ENCODE results near the gene SREBF1. TPM values are rescaled to one million over a fixed set of nuclear protein-coding genes. Genes with fewer than 3 reads are reported as not detected.

Gene SREBF1
- polyA plus RNA-seq, 3 donors, result 7.6 to 35.9 (median 10.5) TPM

DNA sequence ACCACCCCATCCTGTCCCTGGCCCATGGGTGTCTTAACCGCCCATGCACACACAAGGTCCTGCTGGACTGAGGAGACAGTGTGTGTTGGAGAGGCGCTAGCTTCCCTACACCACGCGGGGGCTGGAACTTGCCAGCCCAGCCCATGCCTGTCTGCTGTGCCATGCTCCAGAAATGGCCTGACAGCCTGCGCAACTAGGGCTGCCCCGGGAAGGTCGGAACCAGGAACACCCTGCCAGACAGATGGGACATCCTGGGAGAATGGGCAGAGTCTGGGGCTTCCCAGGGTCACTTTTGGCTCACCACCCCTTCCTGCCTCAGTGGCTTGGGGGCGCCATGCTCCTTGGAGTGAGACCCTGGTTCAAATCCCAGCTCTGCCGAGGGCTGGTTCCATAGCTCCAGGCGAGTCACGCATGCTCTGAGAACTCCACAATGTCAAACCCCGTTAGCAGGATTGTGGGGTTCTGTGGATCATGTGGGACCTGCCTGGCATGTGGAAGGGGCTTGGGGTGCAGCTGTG, 36.2 kb downstream of the SREBF1 start:
- no peaks in the 10 kb centered on the region for H3K79me2 ChIP-seq (ENCODE audit: insufficient read depth, low read length)
- H3K27ac Mint-ChIP-seq, result no peak overlapping the region
- no peak overlapping the region for H3K9ac ChIP-seq (ENCODE audit: insufficient read depth, low read length, poor library complexity, severe bottlenecking)
- no peak overlapping the region for H3K4me2 ChIP-seq (replicated peaks; ENCODE audit: extremely low read depth, low read length, poor library complexity, severe bottlenecking)
- WGBS (ENCODE audit: insufficient coverage), result 100% methylated on average over 5 of the region's 12 CpGs
- no peaks in the 10 kb centered on the region for H3K9me3 ChIP-seq (replicated peaks in 1 of 2; ENCODE audit: control insufficient read depth in 1 of 2, insufficient read depth in 1 of 2, low read length in 2 of 2)
- H3K9me3 Mint-ChIP-seq, result no peaks in the 10 kb centered on the region
- no peak overlapping the region for H3K27ac ChIP-seq (ENCODE audit: low read depth in 1 of 2, low read length in 2 of 2)
- H2AFZ ChIP-seq (ENCODE audit: insufficient read depth, low read depth, low read length, poor library complexity, severe bottlenecking), result no peak overlapping the region
- H4K20me1 ChIP-seq (ENCODE audit: insufficient read depth, low read length), result no peaks in the 10 kb centered on the region
- H3K4me3 ChIP-seq (replicated peaks in 1 of 3; ENCODE audit: low read depth in 2 of 3, low read length in 3 of 3), result no peak overlapping the region
- H3K36me3 Mint-ChIP-seq, result peaks cover 36 to 46% of the 10 kb centered on the region in 2 donors
- H3K36me3 ChIP-seq (replicated peaks in 1 of 2; ENCODE audit: control insufficient read depth in 1 of 2, insufficient read depth in 2 of 2, low read length in 2 of 2), result peaks cover 47 to 50% of the 10 kb centered on the region in 2 donors
- no peaks in the 10 kb centered on the region for H3K27me3 ChIP-seq (ENCODE audit: control insufficient read depth in 2 of 2, insufficient read depth in 2 of 2, low read length in 2 of 2)
- no peak for DNase-seq
- intact Hi-C loops (cut with micrococcal nuclease), result no loop called here
- TF ChIP-seq, protein P1, sequence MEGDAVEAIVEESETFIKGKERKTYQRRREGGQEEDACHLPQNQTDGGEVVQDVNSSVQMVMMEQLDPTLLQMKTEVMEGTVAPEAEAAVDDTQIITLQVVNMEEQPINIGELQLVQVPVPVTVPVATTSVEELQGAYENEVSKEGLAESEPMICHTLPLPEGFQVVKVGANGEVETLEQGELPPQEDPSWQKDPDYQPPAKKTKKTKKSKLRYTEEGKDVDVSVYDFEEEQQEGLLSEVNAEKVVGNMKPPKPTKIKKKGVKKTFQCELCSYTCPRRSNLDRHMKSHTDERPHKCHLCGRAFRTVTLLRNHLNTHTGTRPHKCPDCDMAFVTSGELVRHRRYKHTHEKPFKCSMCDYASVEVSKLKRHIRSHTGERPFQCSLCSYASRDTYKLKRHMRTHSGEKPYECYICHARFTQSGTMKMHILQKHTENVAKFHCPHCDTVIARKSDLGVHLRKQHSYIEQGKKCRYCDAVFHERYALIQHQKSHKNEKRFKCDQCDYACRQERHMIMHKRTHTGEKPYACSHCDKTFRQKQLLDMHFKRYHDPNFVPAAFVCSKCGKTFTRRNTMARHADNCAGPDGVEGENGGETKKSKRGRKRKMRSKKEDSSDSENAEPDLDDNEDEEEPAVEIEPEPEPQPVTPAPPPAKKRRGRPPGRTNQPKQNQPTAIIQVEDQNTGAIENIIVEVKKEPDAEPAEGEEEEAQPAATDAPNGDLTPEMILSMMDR (IDR thresholded peaks at IDR 0.05), result no peak
- H3K4me1 ChIP-seq (ENCODE audit: control insufficient read depth in 1 of 2, insufficient read depth in 2 of 2, low read length in 2 of 2), result no peaks in the 10 kb centered on the region
- peaks cover 0 to 2% (median 2%) of the 10 kb centered on the region in 3 donors for H3K27me3 Mint-ChIP-seq (ENCODE audit: low read depth in 3 of 3)
- H3K4me3 Mint-ChIP-seq, result no peak overlapping the region
- no peaks in the 10 kb centered on the region for H3K4me1 Mint-ChIP-seq

DNA sequence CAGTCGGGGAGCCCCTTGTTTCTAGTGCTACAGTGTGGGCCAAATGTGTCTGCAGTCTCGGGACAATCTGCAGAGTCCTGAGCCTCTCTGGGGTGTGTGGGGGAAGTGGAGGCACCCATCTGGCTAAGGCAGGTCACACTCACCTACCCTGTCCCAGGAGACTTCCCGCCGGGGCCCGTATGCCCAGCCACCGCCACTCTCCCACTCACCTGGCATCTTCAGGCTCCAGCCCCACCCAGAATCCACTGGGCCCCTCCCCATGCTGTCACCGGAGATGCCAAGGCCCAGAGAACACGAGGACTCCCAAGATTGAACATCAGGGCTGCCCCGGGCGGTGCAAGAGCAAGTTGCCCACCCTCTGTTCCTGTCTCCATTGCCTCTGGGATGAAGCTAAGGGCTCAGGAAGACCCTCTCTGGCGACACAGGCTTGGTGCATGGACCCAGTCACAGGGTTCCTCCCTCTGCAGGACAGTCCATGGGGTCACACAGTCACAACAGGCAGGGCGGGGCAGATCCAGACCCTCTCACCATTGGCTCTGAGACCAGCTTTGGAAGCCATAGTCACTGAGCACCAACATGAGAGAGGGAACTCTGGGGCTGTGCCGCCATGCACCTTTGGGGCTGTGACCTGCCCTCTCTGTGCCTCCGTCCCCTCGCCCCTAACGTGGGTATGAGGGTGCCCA, 38.1 kb downstream of the SREBF1 start:
- no peak overlapping the region for H3K4me3 Mint-ChIP-seq

More for the DNA sequence above, 38.1 kb downstream of the SREBF1 start:
- Histone ChIP-seq H2AFZ (ENCODE audit: insufficient read depth, low read depth, low read length, poor library complexity, severe bottlenecking) (no peak overlapping the region), H3K9me3 (replicated peaks in 1 of 2; ENCODE audit: control insufficient read depth in 1 of 2, insufficient read depth in 1 of 2, low read length in 2 of 2) (no peaks in the 10 kb centered on the region), H4K20me1 (ENCODE audit: insufficient read depth, low read length) (peaks cover 6% of the 10 kb centered on the region), H3K9ac (ENCODE audit: insufficient read depth, low read length, poor library complexity, severe bottlenecking) (no peak overlapping the region), H3K27ac (ENCODE audit: low read depth in 1 of 2, low read length in 2 of 2) (no peak overlapping the region), H3K79me2 (ENCODE audit: insufficient read depth, low read length) (no peaks in the 10 kb centered on the region), H3K4me2 (replicated peaks; ENCODE audit: extremely low read depth, low read length, poor library complexity, severe bottlenecking) (no peak overlapping the region), H3K36me3 (replicated peaks in 1 of 2; ENCODE audit: control insufficient read depth in 1 of 2, insufficient read depth in 2 of 2, low read length in 2 of 2) (peaks cover 54 to 55% of the 10 kb centered on the region in 2 donors), H3K4me3 (replicated peaks in 1 of 3; ENCODE audit: low read depth in 2 of 3, low read length in 3 of 3) (no peak overlapping the region), H3K27me3 (ENCODE audit: control insufficient read depth in 2 of 2, insufficient read depth in 2 of 2, low read length in 2 of 2) (no peaks in the 10 kb centered on the region), H3K4me1 (ENCODE audit: control insufficient read depth in 1 of 2, insufficient read depth in 2 of 2, low read length in 2 of 2) (no peaks in the 10 kb centered on the region)
- Mint-ChIP-seq H3K27ac (no peak overlapping the region), H3K4me1 (no peaks in the 10 kb centered on the region), H3K36me3 (peaks cover 33 to 55% of the 10 kb centered on the region in 2 donors), H3K27me3 (ENCODE audit: low read depth in 3 of 3) (peaks cover 0 to 2% (median 2%) of the 10 kb centered on the region in 3 donors), H3K9me3 (no peaks in the 10 kb centered on the region)
- WGBS (ENCODE audit: insufficient coverage), result 97% methylated on average over 7 of the region's 16 CpGs
- TF ChIP-seq, protein P1 (IDR thresholded peaks at IDR 0.05), result no peak
- intact Hi-C loops (cut with micrococcal nuclease), result no loop called here
- no peak for DNase-seq

All from CD14-positive monocyte (primary cell).